Measurements from ENCODE around the gene RAD51B. TPM values are rescaled to one million over a fixed set of nuclear protein-coding genes. Genes with fewer than 3 reads are reported as not detected.

RAD51B gene
- total and polyA plus RNA-seq, 2 of the 13 experiments (the other 11 are each of a cell fraction or from before 2014, with no cell fraction given), result 7.0 to 9.5 TPM

DNA sequence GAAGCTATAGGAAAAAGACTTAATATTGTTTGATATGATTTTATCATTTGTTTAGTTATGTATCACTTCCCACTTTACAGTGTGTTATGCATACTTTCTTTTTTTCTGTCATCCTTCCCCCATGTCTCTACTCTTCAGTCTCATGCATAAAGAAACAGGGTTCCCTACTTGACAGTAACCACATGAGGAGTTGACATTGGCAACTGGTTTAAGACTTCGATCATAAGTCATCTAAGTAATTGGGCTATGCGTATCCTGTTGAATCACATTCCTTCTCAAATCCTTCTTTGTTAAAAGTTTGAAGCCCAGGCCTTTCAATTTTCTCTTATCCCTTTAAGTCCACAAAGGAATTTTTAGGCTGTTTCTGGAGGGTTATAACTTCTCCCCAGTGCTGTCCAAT lies 358.7 kb downstream of the RAD51B start:
- H3K27ac ChIP-seq (ENCODE audit: extremely low read length, insufficient read depth, low read length), result no peak overlapping the region
- ChIA-PET CTCF (ENCODE audit: low intra/inter-chr PET ratio, low total read pairs) (no interaction called here), POLR2A (no interaction called here)
- no peaks in the 10 kb centered on the region for H3K27me3 ChIP-seq (ENCODE audit: control insufficient read depth in 1 of 2, insufficient read depth in 2 of 2, low read length in 2 of 2)
- DNase-seq (ENCODE audit: low spot score) (no peak), FAIRE-seq (no peak), ATAC-seq (no peak)
- WGBS (ENCODE audit: low lambda C conversion rate), result 96% methylated on average over 2 of the region's 2 CpGs
- H3K4me1 ChIP-seq (ENCODE audit: insufficient read depth, low read length), result peaks cover 37% of the 10 kb centered on the region
- H3K36me3 ChIP-seq (replicated peaks in 1 of 2; ENCODE audit: control insufficient read depth in 1 of 2, insufficient read depth in 2 of 2, low read length in 2 of 2), result no peaks in the 10 kb centered on the region
- intact Hi-C loops (cut with micrococcal nuclease; ENCODE audit: unreplicated experiment), result no loop called here
- H4K20me1 ChIP-seq (ENCODE audit: insufficient read depth, low read length), result no peaks in the 10 kb centered on the region
- no peaks in the 10 kb centered on the region for H3K79me2 ChIP-seq (ENCODE audit: insufficient read depth, low read length)
- no peaks in the 10 kb centered on the region for H3K9me3 ChIP-seq (ENCODE audit: low read length)
- TF ChIP-seq, protein P1, sequence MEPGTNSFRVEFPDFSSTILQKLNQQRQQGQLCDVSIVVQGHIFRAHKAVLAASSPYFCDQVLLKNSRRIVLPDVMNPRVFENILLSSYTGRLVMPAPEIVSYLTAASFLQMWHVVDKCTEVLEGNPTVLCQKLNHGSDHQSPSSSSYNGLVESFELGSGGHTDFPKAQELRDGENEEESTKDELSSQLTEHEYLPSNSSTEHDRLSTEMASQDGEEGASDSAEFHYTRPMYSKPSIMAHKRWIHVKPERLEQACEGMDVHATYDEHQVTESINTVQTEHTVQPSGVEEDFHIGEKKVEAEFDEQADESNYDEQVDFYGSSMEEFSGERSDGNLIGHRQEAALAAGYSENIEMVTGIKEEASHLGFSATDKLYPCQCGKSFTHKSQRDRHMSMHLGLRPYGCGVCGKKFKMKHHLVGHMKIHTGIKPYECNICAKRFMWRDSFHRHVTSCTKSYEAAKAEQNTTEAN (CRISPR knock-in tag; conservative IDR thresholded peaks at IDR 0.05), result no peak
- TF ChIP-seq ZSCAN25 (CRISPR knock-in tag; IDR thresholded peaks at IDR 0.05) (no peak), SRSF1 (optimal IDR thresholded peaks at IDR 0.05; ENCODE audit: low read depth, low read length) (no peak), ZNF644 (CRISPR knock-in tag; IDR thresholded peaks at IDR 0.05; ENCODE audit: low read depth) (no peak), ZBTB38 (CRISPR knock-in tag; IDR thresholded peaks at IDR 0.05) (no peak), SMAD1 (CRISPR knock-in tag; IDR thresholded peaks at IDR 0.05; ENCODE audit: borderline replicate concordance, low read depth) (no peak), HNRNPK (IDR thresholded peaks at IDR 0.05; ENCODE audit: low read depth, low read length, poor library complexity, severe bottlenecking) (no peak), SCMH1 (CRISPR knock-in tag; IDR thresholded peaks at IDR 0.05; ENCODE audit: borderline replicate concordance) (no peak), ZNF225 (CRISPR knock-in tag; IDR thresholded peaks at IDR 0.05) (no peak), CHD4 (IDR thresholded peaks at IDR 0.05; ENCODE audit: borderline replicate concordance, low read length) (no peak), BRD4 (CRISPR knock-in tag; IDR thresholded peaks at IDR 0.05) (no peak), ONECUT2 (CRISPR knock-in tag; IDR thresholded peaks at IDR 0.05) (no peak), ZNF841 (CRISPR knock-in tag; IDR thresholded peaks at IDR 0.05; ENCODE audit: borderline replicate concordance) (no peak), ESRRA (CRISPR knock-in tag; IDR thresholded peaks at IDR 0.05; ENCODE audit: low read depth) (no peak)
- TF ChIP-seq, protein P2, sequence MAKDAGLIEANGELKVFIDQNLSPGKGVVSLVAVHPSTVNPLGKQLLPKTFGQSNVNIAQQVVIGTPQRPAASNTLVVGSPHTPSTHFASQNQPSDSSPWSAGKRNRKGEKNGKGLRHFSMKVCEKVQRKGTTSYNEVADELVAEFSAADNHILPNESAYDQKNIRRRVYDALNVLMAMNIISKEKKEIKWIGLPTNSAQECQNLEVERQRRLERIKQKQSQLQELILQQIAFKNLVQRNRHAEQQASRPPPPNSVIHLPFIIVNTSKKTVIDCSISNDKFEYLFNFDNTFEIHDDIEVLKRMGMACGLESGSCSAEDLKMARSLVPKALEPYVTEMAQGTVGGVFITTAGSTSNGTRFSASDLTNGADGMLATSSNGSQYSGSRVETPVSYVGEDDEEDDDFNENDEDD (CRISPR knock-in tag; IDR thresholded peaks at IDR 0.05; ENCODE audit: borderline replicate concordance), result no peak
- TF ChIP-seq, protein P3, sequence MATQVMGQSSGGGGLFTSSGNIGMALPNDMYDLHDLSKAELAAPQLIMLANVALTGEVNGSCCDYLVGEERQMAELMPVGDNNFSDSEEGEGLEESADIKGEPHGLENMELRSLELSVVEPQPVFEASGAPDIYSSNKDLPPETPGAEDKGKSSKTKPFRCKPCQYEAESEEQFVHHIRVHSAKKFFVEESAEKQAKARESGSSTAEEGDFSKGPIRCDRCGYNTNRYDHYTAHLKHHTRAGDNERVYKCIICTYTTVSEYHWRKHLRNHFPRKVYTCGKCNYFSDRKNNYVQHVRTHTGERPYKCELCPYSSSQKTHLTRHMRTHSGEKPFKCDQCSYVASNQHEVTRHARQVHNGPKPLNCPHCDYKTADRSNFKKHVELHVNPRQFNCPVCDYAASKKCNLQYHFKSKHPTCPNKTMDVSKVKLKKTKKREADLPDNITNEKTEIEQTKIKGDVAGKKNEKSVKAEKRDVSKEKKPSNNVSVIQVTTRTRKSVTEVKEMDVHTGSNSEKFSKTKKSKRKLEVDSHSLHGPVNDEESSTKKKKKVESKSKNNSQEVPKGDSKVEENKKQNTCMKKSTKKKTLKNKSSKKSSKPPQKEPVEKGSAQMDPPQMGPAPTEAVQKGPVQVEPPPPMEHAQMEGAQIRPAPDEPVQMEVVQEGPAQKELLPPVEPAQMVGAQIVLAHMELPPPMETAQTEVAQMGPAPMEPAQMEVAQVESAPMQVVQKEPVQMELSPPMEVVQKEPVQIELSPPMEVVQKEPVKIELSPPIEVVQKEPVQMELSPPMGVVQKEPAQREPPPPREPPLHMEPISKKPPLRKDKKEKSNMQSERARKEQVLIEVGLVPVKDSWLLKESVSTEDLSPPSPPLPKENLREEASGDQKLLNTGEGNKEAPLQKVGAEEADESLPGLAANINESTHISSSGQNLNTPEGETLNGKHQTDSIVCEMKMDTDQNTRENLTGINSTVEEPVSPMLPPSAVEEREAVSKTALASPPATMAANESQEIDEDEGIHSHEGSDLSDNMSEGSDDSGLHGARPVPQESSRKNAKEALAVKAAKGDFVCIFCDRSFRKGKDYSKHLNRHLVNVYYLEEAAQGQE (IDR thresholded peaks at IDR 0.05; ENCODE audit: borderline replicate concordance in 1 of 2, low read depth in 1 of 2, low read length in 2 of 2), result no peak
- H2AFZ ChIP-seq (ENCODE audit: low read length), result no peak overlapping the region
- in situ Hi-C loops (cut with HindIII; ENCODE audit: extremely low pct_ligation_motif_present, low pct_unique_long_range_greater_than_20kb), result no loop called here
- H3K9ac ChIP-seq (ENCODE audit: insufficient read depth, low read depth, low read length), result no peak overlapping the region
- BruUV-seq (replicated peaks), result no TSS peak
- H3K4me2 ChIP-seq (ENCODE audit: low read depth, low read length), result no peak overlapping the region
- no peak overlapping the region for H3K4me3 ChIP-seq (replicated peaks in 1 of 3; ENCODE audit: insufficient read depth in 1 of 3, low read depth in 2 of 3, low read length in 3 of 3)

All from HepG2 (cell line).